NCI-H1436 treated with DMSO at 0.1 percent for 48 hours (cell line): ENCODE measurements around the gene SDSL.

Experiments used
- DNase-seq: peaks from one replicate; lab custom pipeline; 2025; lab: John Stamatoyannopoulos, UW

SDSL gene

DNA sequence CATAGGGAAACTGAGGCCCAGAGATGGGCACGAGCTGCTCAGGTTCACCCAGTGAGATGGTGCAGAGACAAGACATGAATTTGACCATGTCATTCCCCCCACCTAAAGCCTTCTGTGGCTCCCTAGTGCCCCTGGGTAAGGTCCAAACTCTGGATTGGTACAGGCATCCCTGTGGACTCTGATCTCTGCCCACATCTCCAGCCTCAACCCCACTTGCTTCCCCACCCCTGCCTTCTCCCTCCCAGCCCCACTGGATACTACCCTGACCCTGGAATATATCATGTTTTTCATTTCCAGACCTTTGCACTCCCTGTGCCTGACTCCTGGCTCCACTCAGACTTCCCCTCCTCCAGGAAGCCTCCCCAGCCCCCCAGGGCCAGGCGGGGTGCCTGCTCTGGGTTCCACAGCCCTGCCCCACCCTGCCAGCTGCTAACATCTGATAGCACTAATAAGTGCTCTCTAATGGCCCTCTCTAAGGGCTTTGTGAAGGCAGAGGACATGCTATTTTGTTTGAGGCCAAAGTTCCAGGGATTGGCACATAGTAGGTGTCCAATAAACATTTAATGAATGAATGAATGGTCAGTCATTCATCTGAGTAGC is 1.1 kb upstream of the SDSL start:
- no peak for DNase-seq

DNA sequence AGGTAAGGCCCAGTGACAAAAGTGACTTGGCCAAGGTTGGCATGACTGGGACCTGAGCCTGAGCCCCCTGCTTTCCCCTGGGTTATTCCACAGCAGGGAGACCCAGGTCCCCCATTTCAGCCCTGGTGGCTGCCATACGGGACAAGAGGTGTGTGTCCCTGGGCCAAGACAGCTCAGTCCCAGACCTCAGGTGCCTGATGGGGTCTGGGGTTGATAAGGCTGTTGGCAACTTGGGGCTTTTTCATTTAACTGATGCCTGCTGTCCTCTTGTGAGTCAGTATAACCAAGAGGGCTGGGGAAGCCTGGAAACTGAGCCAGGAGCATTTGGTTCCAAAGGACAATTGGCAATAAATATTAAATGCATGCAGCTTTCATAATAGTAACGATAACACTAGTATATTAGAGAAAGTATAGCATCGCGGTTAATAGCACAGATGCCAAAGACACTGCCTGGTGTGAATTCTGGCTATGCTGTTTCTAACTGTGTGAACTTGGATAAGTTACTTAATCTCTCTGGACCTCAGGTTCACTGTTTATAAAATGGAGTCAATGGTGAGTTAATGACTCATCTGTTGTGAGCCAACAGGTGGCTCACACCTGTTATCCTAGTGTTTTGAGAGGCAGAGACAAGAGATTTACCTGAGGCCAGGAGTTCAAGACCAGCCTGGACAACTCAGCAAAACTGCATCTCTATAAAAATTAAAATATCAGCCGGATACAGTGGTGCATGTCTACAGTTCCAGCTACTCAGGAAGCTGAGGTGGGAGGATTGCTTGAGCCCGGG is 898 bp downstream of the SDSL start:
- no peak for DNase-seq

DNA sequence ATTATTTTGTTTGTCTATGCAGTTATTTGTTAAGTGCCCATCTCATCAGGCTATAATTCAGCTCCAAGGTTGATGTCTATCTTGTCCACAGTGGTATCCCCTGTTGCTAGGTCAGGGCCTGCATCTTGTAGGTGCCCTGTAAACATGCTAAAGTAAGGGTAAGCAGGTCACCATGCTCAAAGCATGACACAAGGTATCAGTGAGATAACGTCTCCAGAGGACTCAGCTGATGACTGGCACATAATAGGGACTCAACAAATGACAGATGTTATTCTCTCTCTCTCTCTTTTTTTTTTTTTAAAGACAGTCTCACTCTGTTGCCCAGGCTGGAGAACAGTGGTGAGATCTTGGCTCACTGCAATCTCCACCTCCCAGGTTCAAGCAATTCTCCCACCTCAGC is 2.3 kb downstream of the SDSL start:
- DNase-seq, result no peak

DNA sequence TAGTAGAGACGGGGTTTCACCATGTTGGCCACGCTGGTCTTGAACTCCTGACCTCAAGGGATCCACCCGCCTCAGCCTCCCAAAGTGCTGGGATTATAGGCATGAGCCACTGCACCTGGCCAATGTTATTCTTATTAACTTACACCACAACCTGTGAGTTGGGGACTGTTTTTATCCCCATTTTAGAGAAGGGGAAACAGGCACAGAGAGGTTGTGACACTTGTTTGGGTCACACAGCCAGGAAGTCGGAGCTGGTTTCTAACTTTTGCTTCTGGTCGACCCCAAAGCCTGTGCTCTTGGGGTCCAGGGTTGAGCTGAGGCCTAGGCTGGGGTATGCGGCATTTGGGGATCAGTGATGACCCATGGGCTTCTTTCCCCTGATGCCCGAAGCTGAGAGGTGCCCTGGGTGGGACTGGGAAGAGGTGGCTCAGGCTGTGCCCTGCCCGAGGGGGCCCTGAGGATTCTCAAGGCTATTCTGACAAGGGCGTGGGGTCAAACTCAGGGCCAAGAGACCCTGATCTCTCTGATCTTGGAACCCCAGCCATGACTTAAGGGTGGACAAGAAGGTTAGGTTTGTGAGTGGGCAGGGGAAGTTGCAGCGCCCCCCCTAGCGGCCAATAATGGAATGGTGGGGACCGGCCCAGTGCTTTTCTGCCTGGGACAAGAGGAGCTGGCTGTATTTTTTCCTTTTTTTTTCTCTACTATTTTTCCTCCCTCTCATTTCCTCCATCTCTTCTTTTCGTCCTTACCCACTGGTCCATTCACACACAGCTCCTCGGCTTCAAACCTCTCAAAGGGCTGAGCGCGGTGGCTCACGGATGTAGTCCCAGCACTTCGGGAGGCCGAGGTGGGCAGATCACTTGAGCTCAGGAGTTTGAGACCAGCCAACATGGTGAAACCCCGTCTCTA is 3.0 kb downstream of the SDSL start:
- DNase-seq, result no peak

DNA sequence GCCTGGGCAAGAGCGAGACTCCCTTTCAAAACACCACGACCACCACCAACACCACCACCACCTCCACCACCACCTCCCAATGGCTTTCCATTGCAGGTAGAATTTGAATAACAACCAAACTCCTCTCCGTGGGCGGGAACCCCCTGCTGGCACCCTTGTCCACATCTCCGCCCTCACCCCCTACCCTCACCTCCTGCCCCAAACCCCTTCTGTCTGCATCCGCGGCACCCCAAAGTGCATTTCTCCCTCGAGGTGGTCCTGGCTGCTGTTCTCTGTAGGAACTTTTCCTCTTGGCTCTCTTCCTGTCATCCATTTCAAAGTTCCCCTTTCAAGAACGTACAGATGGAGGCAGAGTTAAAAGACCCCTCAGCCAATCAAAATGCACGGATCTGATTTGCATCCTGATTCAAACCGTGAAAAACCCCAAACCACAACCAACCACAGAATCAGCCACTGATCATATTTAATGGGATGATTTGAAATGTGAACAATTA is 3.8 kb downstream of the SDSL start:
- DNase-seq, result no peak

DNA sequence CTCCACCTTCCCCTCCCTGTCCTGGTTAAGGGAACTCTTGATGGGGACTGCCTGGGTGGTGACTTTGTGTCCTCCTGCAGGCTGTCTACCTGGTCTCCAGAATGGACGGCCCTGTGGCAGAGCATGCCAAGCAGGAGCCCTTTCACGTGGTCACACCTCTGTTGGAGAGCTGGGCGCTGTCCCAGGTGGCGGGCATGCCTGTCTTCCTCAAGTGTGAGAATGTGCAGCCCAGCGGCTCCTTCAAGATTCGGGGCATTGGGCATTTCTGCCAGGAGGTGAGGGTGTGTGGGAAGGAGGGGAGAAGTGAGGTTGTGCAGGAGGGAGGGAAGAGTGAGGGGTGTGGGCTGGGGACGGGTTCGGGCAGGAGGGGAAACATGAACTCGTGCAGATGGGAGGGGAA is 5.7 kb downstream of the SDSL start:
- DNase-seq, result no peak

DNA sequence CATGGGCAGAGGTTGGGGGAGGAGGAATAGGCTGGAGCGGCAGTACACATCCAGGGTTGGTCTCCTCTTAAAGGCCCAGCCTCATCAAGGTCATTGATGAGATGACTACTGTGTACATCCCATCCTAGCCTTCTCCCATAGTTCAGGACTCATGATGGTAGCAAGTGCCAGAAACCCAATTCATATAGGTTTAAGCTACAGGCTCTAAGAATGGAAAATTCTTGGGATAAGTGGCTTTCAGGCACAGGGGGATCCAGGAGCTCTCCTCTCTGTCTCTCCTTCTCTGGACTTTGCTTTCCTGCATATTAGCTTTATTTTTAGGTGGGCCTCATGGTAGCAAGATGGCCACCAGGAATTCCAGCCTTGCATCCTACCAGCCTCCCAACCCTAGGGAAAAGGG is 6.3 kb downstream of the SDSL start:
- no peak for DNase-seq

DNA sequence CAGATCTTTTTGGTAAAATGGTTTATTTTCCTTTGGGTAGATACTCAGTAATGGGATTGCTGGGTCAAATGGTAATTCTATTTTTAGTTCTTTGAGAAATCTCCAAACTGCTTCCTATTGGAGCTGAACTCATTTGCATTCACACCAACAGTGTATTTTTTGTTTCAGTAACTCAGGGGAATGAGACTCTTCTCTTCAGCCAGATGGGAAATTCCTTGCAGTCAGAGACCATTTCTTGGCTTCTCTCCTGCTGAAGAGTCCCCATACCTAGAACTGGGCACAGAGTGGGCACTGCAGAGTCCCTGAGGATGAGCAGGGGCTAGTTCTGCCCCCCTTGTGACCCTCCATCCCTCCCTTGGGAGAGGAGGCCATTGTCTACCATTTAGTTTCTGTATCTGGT is 10.8 kb downstream of the SDSL start:
- DNase-seq, result no peak

DNA sequence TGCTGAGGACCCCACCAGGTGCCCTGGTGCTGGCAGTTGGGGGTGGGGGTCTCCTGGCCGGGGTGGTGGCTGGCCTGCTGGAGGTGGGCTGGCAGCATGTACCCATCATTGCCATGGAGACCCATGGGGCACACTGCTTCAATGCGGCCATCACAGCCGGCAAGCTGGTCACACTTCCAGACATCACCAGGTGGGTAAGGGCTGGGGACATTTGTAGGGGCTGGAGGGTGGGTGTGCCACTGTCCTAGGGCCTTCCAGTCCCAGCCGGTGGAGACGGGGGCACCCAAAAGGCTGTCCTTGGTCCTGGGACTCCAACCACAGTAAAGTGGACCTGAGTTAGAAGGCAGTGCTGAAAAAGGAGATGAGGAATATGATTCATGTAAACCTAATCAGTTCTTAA is 13.2 kb downstream of the SDSL start:
- no peak for DNase-seq

DNA sequence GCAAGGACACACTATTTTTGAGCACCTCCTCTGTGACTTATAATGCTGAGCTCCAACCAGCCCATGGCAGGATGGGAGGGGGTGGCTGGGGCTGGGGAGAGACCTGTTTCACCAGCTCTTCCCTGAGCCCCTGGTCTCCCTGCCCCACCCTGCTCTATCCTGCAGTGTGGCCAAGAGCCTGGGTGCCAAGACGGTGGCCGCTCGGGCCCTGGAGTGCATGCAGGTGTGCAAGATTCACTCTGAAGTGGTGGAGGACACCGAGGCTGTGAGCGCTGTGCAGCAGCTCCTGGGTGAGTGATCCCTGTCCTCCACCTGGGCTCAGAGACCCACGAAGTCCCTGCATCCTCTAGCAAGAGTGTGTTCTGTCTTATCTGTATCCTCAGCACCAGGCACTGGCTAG is 14.4 kb downstream of the SDSL start:
- DNase-seq, result no peak

DNA sequence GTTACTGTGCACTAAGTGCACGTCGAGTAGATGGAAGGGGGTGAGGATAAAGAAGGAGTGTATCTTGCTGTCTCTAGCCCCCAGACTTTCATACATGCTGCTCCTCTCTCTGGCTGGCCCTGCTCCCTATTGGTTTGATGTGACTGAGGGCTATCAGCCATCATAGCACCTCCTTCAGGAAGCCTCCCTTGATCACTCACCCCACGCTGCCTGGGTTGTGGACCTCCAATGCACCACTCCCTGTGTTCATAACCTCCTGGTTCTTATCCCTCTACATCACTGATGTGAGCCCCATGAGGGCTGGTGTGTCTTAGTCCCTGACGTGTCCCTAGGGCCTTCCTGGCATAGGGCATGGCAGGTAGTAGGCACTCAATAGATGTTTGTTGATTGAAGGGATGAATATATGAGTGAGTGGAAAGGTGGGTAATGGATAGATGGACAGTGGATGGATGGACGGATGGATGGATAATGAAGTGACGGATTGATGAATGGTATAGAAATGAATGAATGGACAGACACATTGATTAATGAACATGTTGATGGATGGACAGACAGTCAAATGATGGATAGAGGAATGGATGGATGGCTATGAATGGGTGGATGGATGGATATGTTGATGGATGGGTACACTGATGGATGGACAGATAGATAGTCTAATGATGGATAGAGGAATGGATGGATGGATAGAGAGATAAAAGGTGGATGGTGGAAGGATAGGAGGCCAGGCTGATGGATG is 15.0 kb downstream of the SDSL start:
- DNase-seq, result no peak

DNA sequence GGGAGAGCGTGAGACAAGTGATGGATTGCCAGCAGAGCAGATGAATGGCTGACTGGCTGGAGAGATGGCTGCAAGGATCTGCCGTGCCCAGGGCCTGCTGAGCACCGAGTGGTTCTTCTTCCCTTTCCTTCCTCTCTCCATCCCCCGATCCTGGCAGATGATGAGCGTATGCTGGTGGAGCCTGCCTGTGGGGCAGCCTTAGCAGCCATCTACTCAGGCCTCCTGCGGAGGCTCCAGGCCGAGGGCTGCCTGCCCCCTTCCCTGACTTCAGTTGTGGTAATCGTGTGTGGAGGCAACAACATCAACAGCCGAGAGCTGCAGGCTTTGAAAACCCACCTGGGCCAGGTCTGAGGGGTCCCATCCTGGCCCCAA is 15.5 kb downstream of the SDSL start:
- no peak for DNase-seq

DNA sequence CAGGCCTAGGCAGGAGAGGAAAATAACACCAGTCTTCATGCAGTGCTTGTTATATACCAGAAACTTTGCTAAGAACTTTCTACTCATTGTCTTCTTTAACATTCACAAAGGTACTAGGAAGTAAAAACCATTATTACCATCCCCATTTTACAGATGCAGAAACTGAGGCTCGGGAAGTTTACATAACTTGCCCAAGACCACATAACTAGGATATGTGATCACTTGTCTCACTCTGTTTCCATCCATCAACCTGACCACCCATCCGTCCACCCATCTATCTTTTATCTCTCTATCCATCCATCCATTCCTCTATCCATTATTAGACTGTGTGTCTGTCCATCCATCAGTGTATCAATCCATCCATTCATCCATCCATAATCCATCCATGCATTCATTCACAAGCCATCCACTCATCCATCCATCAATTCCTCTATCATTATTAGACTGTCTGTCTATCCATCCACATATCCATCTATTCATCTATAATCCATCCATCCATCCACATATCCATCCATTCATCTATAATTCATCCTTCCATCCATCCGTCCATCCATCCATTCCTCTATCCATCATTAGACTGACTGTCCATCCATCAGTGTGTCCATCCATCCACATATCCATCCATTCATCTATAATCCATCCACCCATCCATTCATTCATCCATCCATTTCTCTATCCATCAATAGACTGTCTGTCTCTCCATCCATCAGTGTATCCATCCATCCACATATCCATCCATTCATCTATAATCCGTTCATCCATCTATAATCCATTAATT is 16.5 kb downstream of the SDSL start:
- no peak for DNase-seq

DNA sequence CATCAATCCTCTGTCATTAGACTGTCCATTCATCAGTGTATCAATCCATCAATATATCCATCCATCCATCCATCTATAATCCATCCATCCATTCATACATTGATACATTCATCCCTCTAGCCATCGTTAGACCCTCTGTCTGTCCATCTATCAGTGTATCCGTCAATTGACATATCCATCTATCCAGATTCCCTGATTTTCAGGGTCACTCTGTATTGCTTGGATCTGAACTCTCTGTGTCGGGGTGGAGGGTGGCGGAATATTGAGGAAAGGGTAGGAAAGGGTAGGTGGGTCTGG is 17.1 kb downstream of the SDSL start:
- DNase-seq, result no peak

DNA sequence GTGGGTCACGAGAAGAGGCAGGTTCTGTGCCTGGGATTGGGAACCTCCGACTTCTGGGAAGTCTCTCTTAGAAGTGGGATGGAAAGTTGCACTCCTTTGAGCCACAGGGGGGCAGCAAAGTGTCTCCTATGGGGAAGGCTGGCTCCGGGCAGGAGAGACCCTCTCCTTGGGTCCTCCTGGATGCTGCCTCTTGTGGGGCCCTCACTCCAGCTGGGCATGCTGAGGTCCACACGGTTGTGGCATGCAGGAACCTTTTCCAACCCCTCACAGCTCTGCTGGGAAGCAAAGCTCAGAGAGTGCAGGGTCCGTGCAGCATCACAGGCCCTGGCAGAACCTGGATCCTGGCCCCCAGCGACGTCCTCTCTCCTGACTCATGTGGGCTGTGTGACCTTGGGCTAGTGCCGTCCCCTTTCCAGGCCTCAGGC is 17.4 kb downstream of the SDSL start:
- DNase-seq, result no peak

DNA sequence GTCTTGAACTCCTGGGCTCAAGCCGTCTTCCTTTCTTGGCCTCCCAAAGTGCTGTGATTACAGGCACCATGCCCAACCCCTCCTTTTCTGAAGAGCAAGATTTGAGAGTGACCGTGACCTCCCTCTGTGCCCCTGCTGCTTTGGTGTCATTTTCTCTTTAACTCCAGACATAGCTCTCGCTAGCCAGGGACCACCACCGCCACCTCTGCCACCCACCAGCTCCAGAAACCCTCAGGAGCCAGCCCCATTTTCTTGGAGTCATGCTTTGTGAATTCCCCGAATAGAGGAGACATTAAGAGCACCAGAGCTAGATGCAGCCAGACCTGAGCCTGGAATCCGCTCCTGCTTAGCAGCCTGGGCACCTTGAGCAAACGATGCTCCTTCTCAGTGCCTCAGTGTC is 18.2 kb downstream of the SDSL start:
- no peak for DNase-seq

DNA sequence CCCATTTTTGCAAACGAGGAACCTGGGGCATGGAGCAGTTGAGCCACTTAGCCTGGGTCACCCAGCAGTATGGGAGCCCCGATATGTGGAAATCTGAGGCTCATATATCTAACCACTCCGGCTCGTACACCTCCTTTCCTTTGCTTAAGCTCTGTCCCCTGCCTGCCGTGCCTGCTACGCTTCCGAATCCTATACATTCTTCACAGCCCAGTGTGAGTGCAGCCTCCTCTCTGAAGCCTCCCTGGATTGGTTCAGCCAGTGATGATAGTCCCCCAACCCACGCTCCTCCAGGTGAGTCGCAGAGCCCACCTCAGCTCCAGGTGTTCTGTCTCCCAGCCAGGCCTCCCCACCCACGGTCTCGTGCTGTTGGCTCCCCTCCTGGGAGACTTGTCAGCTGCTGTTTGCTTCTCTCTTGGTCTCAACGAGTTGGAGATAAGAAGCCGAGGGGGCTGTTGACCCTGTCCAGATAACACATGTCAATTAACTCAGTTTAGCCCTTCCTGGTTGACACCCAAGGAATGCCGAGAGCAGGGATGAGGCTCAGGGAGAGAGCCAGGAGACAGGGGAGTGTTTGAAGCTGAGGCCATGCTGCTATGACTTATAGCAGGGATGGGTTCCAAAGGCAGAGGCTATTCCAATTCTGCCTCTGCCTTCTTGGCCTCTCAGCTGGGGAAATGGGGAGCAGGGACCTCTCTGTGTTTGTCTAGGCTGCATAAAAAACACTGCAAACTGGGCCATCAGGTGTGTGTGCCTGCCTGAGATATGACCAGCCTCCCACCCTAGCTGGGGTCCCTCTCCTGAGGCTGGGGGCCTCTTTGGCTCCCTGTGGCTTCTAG is 19.0 kb downstream of the SDSL start:
- DNase-seq, result no peak

DNA sequence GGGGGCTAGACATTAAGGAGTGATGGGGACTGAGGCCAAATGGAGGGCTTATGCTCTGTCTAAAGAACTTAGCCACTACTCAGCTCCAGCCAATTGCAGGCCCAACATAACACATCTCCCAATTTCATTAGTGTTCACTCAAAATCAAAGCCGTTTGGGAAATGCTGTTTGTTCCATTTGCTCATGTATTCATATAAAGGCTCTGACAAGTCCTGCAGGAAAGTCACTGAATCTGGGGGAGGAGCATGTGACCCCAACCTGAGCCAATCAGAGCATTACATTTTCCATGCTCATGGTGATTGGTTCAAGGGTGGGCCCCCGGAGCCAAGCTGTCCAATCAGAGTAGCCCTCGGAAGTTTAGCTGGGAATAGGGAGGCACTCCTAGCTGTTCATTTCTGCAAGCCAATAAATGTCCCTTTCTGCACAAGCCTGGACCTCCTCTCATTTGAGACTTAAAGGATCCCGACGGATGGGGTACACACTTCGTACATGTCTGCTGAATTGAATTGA is 20.9 kb downstream of the SDSL start:
- DNase-seq, result no peak

DNA sequence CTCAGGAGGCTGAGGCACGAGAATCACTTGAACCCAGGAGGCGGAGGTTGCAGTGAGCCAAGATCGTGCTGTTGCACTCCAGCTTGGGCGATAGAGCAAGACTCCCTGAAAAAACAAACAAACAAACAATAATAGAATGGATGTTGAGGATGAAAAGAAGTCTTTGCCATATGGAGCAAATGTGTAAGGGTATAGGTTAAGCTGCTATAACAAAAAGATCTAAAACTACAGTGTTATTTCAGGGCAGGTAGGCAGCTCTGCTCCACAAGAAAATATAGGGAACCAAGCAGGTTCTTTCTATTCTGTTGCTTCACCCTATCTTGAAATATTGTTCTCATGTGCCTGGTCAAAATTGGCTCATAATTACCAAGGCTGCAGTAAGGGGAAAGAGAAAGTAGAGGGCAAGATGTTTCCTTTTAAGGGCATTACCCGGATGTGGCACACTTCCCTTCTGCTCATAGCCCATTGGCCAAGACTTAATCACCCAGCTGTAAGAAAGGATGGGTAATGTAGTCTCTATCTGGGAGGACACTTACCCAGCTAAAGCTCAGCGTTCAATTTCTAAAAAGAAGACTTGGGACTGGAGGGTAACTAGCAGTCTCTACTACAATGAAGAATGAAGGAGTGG is 23.5 kb downstream of the SDSL start:
- DNase-seq, result no peak

DNA sequence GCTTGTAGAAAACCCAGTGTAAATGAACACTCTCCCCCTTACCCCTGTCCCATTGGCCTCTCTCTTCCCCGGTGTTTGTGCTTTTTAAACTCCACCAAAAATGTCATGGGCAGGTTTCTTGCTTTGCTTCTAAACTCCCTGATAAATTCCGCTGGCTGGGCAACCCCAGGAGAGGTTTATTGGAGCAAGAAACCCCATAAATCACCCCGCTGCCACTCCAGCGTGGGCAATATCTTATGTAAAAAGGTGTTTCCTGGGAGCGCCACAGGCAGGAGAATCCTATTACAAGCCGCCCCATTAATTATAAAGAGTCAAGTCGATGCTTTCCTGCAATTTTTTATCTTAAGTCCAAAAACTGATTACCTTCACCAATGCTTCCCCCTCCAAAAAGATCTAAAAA is 26.7 kb downstream of the SDSL start:
- DNase-seq, result no peak
